Thyroid gland (tissue), 4 donors: ENCODE results near the gene HACD1. TPM values are rescaled to one million over a fixed set of nuclear protein-coding genes. Genes with fewer than 3 reads are reported as not detected.

Source experiments
- DNase-seq, 2 donors: peaks; one replicate each; pipeline ENCODE4 v3.0.0-alpha.2; 2019
- H3K27ac ChIP-seq, 3 donors: fragments of 200-600 bp; sonication (generic); 1 replicate in 2 of 3; 2 replicates in 1 of 3; pipeline ENCODE4 v1.5.1; 2016 to 2019; ENCODE audit warnings: mild to moderate bottlenecking in 1 of 3, moderate library complexity in 1 of 3
- H3K27me3 ChIP-seq: fragments of 200-600 bp; sonication (generic); one replicate; pipeline ENCODE4 v1.5.1; 2019
- H3K36me3 ChIP-seq, 2 donors: fragments of 200-600 bp; sonication (generic); one replicate each; pipeline ENCODE4 v1.5.1; 2016 to 2019
- H3K4me1 ChIP-seq, 2 donors: fragments of 200-600 bp; sonication (generic); one replicate each; pipeline ENCODE4 v1.5.1; 2017 to 2019
- H3K4me3 ChIP-seq, 3 donors: fragments of 200-600 bp; sonication (generic); replicated peaks in 1 of 3; 1 replicate in 2 of 3; 2 replicates in 1 of 3; pipeline ENCODE4 v1.5.1; 2016; ENCODE audit warnings: mild to moderate bottlenecking in 1 of 3
- H3K9me3 ChIP-seq: fragments of 200-600 bp; sonication (generic); one replicate; pipeline ENCODE4 v1.5.1; 2017
- POLR2A ChIP-seq, 2 donors: fragments of 450-650 bp; IDR thresholded peaks; one replicate each; pipeline ENCODE4 v1.6.1; 2017; ENCODE audit warnings: antibody characterized with exemption in 2 of 2, mild to moderate bottlenecking in 2 of 2, moderate library complexity in 1 of 2
- WGBS, 2 donors: methylation state at CpG; one replicate each; pipeline ENCODE4 v1.1.5; 2017; 5-methylcytosine and 5-hydroxymethylcytosine counted together
- intact Hi-C: fragments of 100-400 bp; cut with DNase I; formaldehyde crosslinking; loops from one replicate; pipeline ENCODE4 v1.15.1; 2023
- total RNA-seq, 4 donors: library from RNA; depleted of rRNA; stranded (reverse); fragments of >200 nt; gene quantifications; one replicate each; pipeline ENCODE4 v1.2.3, GENCODE V29; 2016
- TF ChIP-seq, protein P1 (sequence below), 6 experiments: fragments of 200-600 bp in 3 of 6; fragments of 450-650 bp in 3 of 6; sonication (generic) in 3 of 6; IDR thresholded peaks; one replicate each; pipeline ENCODE4 v1.5.1; 2016 to 2019; ENCODE audit warnings: antibody characterized with exemption in 6 of 6, mild to moderate bottlenecking in 2 of 6, inconsistent platforms in 1 of 6, moderate library complexity in 1 of 6

HACD1 gene, protein sequence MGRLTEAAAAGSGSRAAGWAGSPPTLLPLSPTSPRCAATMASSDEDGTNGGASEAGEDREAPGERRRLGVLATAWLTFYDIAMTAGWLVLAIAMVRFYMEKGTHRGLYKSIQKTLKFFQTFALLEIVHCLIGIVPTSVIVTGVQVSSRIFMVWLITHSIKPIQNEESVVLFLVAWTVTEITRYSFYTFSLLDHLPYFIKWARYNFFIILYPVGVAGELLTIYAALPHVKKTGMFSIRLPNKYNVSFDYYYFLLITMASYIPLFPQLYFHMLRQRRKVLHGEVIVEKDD
- 10 to 100 TPM in 2 of 4 donors, 1 to 10 TPM in 2; 8.9 to 19.2 (median 13.6) TPM for total RNA-seq

DNA sequence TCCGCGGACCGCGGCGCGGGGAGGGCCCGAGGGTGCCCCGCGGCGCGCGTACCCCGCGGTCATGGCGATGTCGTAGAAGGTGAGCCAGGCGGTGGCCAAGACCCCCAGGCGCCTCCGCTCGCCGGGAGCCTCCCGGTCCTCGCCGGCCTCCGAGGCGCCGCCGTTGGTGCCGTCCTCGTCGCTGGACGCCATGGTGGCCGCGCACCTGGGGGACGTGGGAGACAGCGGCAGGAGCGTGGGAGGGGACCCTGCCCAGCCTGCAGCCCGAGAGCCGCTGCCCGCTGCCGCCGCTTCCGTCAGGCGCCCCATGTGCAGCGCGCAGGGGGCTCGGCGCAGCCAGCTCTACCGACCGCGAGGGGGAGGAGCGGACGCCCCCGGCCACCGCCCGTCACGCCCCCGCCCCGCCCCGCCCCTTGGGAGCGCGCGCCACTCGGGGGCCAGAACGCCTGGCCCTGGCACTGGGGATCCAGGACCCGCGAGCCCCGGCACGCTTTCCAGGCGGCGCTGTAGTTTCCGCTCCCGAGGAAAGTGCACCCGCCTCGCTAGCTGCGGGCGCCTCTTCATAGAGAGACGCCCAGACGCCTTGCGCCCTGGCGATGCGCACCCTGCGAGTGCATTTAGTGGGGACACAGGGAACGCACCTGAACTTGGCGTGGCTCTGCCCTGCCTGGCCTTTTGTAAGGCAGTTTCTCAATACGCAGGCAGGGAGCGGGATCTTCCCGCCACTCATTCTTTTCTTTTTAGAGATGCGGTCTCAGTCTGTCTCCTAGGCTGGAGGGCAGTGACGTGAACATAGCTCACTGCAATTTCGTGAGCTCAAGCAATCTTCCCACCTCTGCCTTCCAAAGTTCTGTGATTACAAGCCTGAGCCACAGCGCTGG lies at the start of gene HACD1:
TSS of gene HACD1 (minus strand) at position 344 of the 881 bp plus-strand sequence. CDS start at position 309, 35 bp downstream.
- Histone ChIP-seq H3K4me3 (peak within 1 kb of the TSS; percentile 79 to 91 (median 79)), H3K27me3 (no peaks in the 10 kb centered on the region), H3K27ac (peak within 1 kb of the TSS; percentile 84 to 94 (median 84)), H3K4me1 (peaks cover 0 to 3% of the 10 kb centered on the region in 2 donors), H3K36me3 (no peaks in the 10 kb centered on the region), H3K9me3 (no peaks in the 10 kb centered on the region)
- TF ChIP-seq, protein P1, sequence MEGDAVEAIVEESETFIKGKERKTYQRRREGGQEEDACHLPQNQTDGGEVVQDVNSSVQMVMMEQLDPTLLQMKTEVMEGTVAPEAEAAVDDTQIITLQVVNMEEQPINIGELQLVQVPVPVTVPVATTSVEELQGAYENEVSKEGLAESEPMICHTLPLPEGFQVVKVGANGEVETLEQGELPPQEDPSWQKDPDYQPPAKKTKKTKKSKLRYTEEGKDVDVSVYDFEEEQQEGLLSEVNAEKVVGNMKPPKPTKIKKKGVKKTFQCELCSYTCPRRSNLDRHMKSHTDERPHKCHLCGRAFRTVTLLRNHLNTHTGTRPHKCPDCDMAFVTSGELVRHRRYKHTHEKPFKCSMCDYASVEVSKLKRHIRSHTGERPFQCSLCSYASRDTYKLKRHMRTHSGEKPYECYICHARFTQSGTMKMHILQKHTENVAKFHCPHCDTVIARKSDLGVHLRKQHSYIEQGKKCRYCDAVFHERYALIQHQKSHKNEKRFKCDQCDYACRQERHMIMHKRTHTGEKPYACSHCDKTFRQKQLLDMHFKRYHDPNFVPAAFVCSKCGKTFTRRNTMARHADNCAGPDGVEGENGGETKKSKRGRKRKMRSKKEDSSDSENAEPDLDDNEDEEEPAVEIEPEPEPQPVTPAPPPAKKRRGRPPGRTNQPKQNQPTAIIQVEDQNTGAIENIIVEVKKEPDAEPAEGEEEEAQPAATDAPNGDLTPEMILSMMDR (IDR thresholded peaks at IDR 0.05): peak in 2 of 6 experiments; percentile 10 to 19
- peak in 1 of 2 donors; percentile 53 for TF ChIP-seq POLR2A (IDR thresholded peaks at IDR 0.05)
- WGBS, 2 donors: 2% methylated on average over 4 to 13 of the region's 92 CpGs
- peak; percentile 69 to 76 for DNase-seq
- intact Hi-C loops: no loop called here

DNA sequence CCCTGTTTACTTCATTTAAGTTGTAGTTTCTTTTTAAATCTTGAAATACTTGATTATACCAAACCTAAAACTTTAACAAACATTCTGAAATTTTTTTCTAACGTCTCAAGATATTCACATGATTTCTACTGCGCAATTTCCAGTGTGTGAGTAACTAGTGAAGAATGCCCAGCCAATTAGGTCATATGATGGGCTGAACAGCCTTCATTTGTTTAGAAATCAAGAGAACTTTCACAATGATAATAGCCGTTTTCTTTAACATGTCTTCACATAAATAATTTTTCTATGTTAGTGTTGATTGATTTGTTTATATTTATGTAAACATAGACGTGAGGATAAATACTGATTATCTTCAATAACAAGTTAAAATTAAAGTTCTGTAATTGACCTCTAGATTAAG lies 48.6 kb upstream of the HACD1 start:
- DNase-seq: no peak
- no peak overlapping the region for H3K4me3 ChIP-seq
- intact Hi-C loops: no loop called here
- TF ChIP-seq, protein P1 (IDR thresholded peaks at IDR 0.05): no peak
- H3K27me3 ChIP-seq: no peaks in the 10 kb centered on the region
- H3K36me3 ChIP-seq: no peaks in the 10 kb centered on the region
- 62 to 73% methylated on average over 4 of the region's 4 CpGs for WGBS, 2 donors
- H3K4me1 ChIP-seq: peaks cover 0 to 10% of the 10 kb centered on the region in 2 donors
- peak overlapping the region in 2 of 3 donors; percentile 9 to 34 for H3K27ac ChIP-seq
- no peaks in the 10 kb centered on the region for H3K9me3 ChIP-seq

DNA sequence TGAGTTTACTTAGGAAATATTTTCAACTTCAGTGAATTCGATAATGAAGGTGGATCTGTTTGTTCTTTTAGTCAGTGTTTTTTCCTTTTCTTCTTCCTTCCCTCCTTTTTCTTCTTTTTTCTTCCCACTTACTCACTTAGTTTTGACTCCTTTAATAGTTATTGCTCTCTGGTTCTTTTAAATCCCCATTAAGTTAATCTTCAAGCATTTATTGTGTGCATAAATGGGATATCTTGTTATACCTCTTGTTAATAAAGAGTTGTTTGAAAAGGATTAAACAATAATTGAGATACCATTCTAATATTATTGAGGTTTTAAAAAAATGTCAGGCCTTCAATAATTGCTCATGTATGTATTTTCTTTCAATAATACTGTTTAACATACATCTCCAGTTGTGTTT lies 46.3 kb upstream of the HACD1 start:
- Histone ChIP-seq H3K4me1 (peaks cover 0 to 4% of the 10 kb centered on the region in 2 donors), H3K9me3 (no peaks in the 10 kb centered on the region), H3K27me3 (no peaks in the 10 kb centered on the region), H3K4me3 (no peak overlapping the region), H3K36me3 (no peaks in the 10 kb centered on the region), H3K27ac (no peak overlapping the region)
- no peak for TF ChIP-seq POLR2A (IDR thresholded peaks at IDR 0.05)
- TF ChIP-seq, protein P1 (IDR thresholded peaks at IDR 0.05): no peak
- intact Hi-C loops: no loop called here
- WGBS, 2 donors: 90 to 91% methylated on average over 1 of the region's 1 CpG
- DNase-seq: no peak

GRCh38 chr10:17662193-17663138 lies 45.3 kb upstream of the HACD1 start:
- 87 to 90% methylated on average over 2 of the region's 2 CpGs for WGBS, 2 donors
- Histone ChIP-seq H3K36me3 (no peaks in the 10 kb centered on the region), H3K27me3 (no peaks in the 10 kb centered on the region), H3K4me3 (no peak overlapping the region), H3K27ac (no peak overlapping the region), H3K9me3 (no peaks in the 10 kb centered on the region), H3K4me1 (peaks cover 0 to 4% of the 10 kb centered on the region in 2 donors)
- DNase-seq: no peak
- no peak for TF ChIP-seq POLR2A (IDR thresholded peaks at IDR 0.05)
- TF ChIP-seq, protein P1 (IDR thresholded peaks at IDR 0.05): no peak
- intact Hi-C loops: no loop called here
